HepG2 (cell line): ENCODE measurements around the gene ZMIZ1. TPM values are rescaled to one million over a fixed set of nuclear protein-coding genes. Genes with fewer than 3 reads are reported as not detected.

Experiments
- DNMT3B ChIP-seq: conservative IDR thresholded peaks from 2 replicates; pipeline ENCODE4 v1.6.1; 2016; ENCODE audit warnings: missing biosample characterization, control low read depth
- HNRNPH1 ChIP-seq: fragments of 200-400 bp; formaldehyde crosslinking; optimal IDR thresholded peaks from 2 replicates; pipeline ENCODE3; 2017; ENCODE audit warnings: mild to moderate bottlenecking, low read depth, low read length
- KDM5A ChIP-seq: fragments of 200-600 bp; sonication (generic); IDR thresholded peaks from 2 replicates; pipeline ENCODE4 v1.7.0; 2018; ENCODE audit warnings: antibody characterized with exemption, mild to moderate bottlenecking, low read length, borderline replicate concordance
- KDM6A ChIP-seq: IDR thresholded peaks from 2 replicates; pipeline ENCODE4 v1.6.1; 2016; ENCODE audit warnings: low read depth
- KMT2A ChIP-seq: sonication (generic); formaldehyde crosslinking; IDR thresholded peaks from 2 replicates; pipeline ENCODE4 v1.4.0; 2020; ENCODE audit warnings: missing genetic modification reagents
- NFE2L2 ChIP-seq: fragments of 150-350 bp; IDR thresholded peaks from 2 replicates; pipeline ENCODE4 v1.6.1; 2014; ENCODE audit warnings: low read length
- PITX1 ChIP-seq: sonication (generic); formaldehyde crosslinking; IDR thresholded peaks from 2 replicates; pipeline ENCODE4 v1.5.1; 2020; ENCODE audit warnings: mild to moderate bottlenecking, missing genetic modification reagents
- SMARCC2 ChIP-seq: fragments of 450-650 bp; IDR thresholded peaks from 2 replicates; pipeline ENCODE4 v1.6.1; 2017; ENCODE audit warnings: antibody characterized with exemption, mild to moderate bottlenecking
- XBP1 ChIP-seq: sonication (generic); formaldehyde crosslinking; IDR thresholded peaks from 2 replicates; pipeline ENCODE4 v1.5.0; 2020; ENCODE audit warnings: missing genetic modification reagents
- ZKSCAN5 ChIP-seq: sonication (generic); formaldehyde crosslinking; IDR thresholded peaks from 2 replicates; pipeline ENCODE4 v1.5.1; 2020; ENCODE audit warnings: mild to moderate bottlenecking, missing genetic modification reagents
- ZNF274 ChIP-seq: sonication (generic); formaldehyde crosslinking; IDR thresholded peaks from 2 replicates; pipeline ENCODE4 v1.5.1; 2020; ENCODE audit warnings: mild to moderate bottlenecking, missing genetic modification reagents
- ZNF318 ChIP-seq: sonication (generic); formaldehyde crosslinking; IDR thresholded peaks from 2 replicates; pipeline ENCODE4 v1.4.0; 2020; ENCODE audit warnings: mild to moderate bottlenecking, missing genetic modification reagents
- ZNF343 ChIP-seq: sonication (generic); formaldehyde crosslinking; IDR thresholded peaks from 2 replicates; pipeline ENCODE4 v1.4.0; 2020; ENCODE audit warnings: mild to moderate bottlenecking, missing genetic modification reagents
- ZNF430 ChIP-seq: sonication (generic); formaldehyde crosslinking; IDR thresholded peaks from 2 replicates; pipeline ENCODE4 v1.9.0; 2021; ENCODE audit warnings: mild to moderate bottlenecking, missing genetic modification reagents
- ZNF782 ChIP-seq: sonication (generic); formaldehyde crosslinking; IDR thresholded peaks from 2 replicates; pipeline ENCODE4 v1.4.0; 2020; ENCODE audit warnings: missing genetic modification reagents, mild to moderate bottlenecking, borderline replicate concordance
- polyA plus RNA-seq, 8 experiments: library from polyadenylated mRNA; depleted of rRNA in 3 of 8; stranded (reverse) in 7 of 8; unstranded in 1 of 8; fragments of >200 nt; fragmentation: Illumina TruSeq in 4 of 8; extraction: Trizol in 4 of 8; gene quantifications; 2 replicates each; pipeline versions ENCODE4 v1.2.1 to v1.2.3, GENCODE V29; 2011 to 2016; ENCODE audit warnings: low read depth in 4 of 8, missing spikeins in 1 of 8, mixed read lengths in 1 of 8; ENCODE audit not compliant: insufficient read depth in 1 of 8
- total RNA-seq, 5 experiments: library from RNA; depleted of rRNA; stranded (reverse); fragments of >200 nt; fragmentation: Illumina TruSeq; extraction: Trizol; gene quantifications; 2 replicates each; pipeline ENCODE4 v1.2.3, GENCODE V29; 2016; ENCODE audit warnings: low read depth in 1 of 5
- TF ChIP-seq, protein P1 (sequence below): sonication (generic); formaldehyde crosslinking; IDR thresholded peaks from 2 replicates; pipeline ENCODE4 v1.5.1; 2020; ENCODE audit warnings: mild to moderate bottlenecking, moderate library complexity, missing genetic modification reagents
- TF ChIP-seq, protein P2 (sequence below): sonication (generic); formaldehyde crosslinking; IDR thresholded peaks from 2 replicates; pipeline ENCODE4 v1.5.0; 2020; ENCODE audit warnings: mild to moderate bottlenecking, missing genetic modification reagents, moderate library complexity
- TF ChIP-seq, protein P3 (sequence below): sonication (generic); formaldehyde crosslinking; IDR thresholded peaks from 2 replicates; pipeline ENCODE4 v1.4.0; 2020; ENCODE audit warnings: missing genetic modification reagents

Gene ZMIZ1
- total and polyA plus RNA-seq, 2 of the 13 experiments (the other 11 are each of a cell fraction or from before 2014, with no cell fraction given): 5.3 to 10.2 TPM

- TF ChIP-seq KMT2A (CRISPR knock-in tag) (no peak), SMARCC2 (no peak), ZNF318 (no peak), NFE2L2 (no peak), ZNF343 (CRISPR knock-in tag) (no peak), DNMT3B (0 out of 2 replicates have a peak, but pooled peaks have one; percentile 32), ZNF430 (CRISPR knock-in tag) (peak; percentile 71; the same call in 1 of the 2 replicates), ZNF782 (CRISPR knock-in tag) (no peak), KDM5A (no peak), XBP1 (CRISPR knock-in tag) (no peak), PITX1 (CRISPR knock-in tag) (no peak), ZNF274 (CRISPR knock-in tag) (no peak), KDM6A (no peak), ZKSCAN5 (CRISPR knock-in tag) (no peak), HNRNPH1 (no peak)
- TF ChIP-seq, protein P1, sequence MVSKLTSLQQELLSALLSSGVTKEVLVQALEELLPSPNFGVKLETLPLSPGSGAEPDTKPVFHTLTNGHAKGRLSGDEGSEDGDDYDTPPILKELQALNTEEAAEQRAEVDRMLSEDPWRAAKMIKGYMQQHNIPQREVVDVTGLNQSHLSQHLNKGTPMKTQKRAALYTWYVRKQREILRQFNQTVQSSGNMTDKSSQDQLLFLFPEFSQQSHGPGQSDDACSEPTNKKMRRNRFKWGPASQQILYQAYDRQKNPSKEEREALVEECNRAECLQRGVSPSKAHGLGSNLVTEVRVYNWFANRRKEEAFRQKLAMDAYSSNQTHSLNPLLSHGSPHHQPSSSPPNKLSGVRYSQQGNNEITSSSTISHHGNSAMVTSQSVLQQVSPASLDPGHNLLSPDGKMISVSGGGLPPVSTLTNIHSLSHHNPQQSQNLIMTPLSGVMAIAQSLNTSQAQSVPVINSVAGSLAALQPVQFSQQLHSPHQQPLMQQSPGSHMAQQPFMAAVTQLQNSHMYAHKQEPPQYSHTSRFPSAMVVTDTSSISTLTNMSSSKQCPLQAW (CRISPR knock-in tag): 0 out of 2 replicates have a peak, but pooled peaks have one; percentile 22
- TF ChIP-seq, protein P2, sequence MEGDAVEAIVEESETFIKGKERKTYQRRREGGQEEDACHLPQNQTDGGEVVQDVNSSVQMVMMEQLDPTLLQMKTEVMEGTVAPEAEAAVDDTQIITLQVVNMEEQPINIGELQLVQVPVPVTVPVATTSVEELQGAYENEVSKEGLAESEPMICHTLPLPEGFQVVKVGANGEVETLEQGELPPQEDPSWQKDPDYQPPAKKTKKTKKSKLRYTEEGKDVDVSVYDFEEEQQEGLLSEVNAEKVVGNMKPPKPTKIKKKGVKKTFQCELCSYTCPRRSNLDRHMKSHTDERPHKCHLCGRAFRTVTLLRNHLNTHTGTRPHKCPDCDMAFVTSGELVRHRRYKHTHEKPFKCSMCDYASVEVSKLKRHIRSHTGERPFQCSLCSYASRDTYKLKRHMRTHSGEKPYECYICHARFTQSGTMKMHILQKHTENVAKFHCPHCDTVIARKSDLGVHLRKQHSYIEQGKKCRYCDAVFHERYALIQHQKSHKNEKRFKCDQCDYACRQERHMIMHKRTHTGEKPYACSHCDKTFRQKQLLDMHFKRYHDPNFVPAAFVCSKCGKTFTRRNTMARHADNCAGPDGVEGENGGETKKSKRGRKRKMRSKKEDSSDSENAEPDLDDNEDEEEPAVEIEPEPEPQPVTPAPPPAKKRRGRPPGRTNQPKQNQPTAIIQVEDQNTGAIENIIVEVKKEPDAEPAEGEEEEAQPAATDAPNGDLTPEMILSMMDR (CRISPR knock-in tag): no peak
- TF ChIP-seq, protein P3, sequence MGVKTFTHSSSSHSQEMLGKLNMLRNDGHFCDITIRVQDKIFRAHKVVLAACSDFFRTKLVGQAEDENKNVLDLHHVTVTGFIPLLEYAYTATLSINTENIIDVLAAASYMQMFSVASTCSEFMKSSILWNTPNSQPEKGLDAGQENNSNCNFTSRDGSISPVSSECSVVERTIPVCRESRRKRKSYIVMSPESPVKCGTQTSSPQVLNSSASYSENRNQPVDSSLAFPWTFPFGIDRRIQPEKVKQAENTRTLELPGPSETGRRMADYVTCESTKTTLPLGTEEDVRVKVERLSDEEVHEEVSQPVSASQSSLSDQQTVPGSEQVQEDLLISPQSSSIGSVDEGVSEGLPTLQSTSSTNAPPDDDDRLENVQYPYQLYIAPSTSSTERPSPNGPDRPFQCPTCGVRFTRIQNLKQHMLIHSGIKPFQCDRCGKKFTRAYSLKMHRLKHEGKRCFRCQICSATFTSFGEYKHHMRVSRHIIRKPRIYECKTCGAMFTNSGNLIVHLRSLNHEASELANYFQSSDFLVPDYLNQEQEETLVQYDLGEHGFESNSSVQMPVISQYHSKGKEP (CRISPR knock-in tag): no peak
These were observed 115.4 kb downstream of the ZMIZ1 start (continued) for GRCh38 chr10:79184145-79184625.
